ENCODE data around the gene F2RL2. TPM values are rescaled to one million over a fixed set of nuclear protein-coding genes. Genes with fewer than 3 reads are reported as not detected.

The F2RL2 gene
- total RNA-seq, 1 donor from 2014 or later = 4.3 TPM

DNA sequence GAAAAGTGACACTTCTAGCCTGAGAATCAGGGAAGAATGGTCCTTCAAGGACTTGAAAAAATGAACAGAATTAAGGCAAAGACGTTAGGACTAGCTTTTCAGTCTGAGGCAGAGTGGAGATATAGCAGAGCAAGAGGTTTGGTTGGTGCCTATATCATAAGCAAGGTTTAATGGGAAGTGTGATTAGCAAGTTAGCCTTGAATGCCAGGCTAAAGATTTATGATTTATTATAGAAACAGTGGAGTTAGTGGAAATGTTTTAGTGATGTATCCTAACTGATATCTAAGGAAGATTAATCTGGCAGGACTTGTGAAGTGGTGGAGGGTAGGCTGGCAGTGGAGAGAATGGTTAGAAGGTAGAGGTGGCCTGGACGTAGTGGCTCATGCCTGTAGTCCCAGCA lies 7.0 kb downstream of the F2RL2 start:
- no peak overlapping the region for H3K27ac Mint-ChIP-seq
- DNase-seq (ENCODE audit: low spot score) = no peak
- Histone ChIP-seq H3K27me3 (no peaks in the 10 kb centered on the region), H3K36me3 (no peaks in the 10 kb centered on the region), H3K9me3 (ENCODE audit: low read depth) (no peaks in the 10 kb centered on the region), H3K4me1 (peaks cover 5% of the 10 kb centered on the region), H4K20me1 (ENCODE audit: low read depth) (no peaks in the 10 kb centered on the region), H3K4me2 (no peak overlapping the region), H3K9ac (no peak overlapping the region), H3K27ac (no peak overlapping the region), H3K4me3 (no peak overlapping the region), H3F3A (ENCODE audit: low read depth) (no peaks in the 10 kb centered on the region), H3K79me2 (ENCODE audit: low read depth) (no peaks in the 10 kb centered on the region), H2AFZ (replicated peaks) (no peak overlapping the region)
- H3K9me3 Mint-ChIP-seq = no peaks in the 10 kb centered on the region
- TF ChIP-seq, protein P1, sequence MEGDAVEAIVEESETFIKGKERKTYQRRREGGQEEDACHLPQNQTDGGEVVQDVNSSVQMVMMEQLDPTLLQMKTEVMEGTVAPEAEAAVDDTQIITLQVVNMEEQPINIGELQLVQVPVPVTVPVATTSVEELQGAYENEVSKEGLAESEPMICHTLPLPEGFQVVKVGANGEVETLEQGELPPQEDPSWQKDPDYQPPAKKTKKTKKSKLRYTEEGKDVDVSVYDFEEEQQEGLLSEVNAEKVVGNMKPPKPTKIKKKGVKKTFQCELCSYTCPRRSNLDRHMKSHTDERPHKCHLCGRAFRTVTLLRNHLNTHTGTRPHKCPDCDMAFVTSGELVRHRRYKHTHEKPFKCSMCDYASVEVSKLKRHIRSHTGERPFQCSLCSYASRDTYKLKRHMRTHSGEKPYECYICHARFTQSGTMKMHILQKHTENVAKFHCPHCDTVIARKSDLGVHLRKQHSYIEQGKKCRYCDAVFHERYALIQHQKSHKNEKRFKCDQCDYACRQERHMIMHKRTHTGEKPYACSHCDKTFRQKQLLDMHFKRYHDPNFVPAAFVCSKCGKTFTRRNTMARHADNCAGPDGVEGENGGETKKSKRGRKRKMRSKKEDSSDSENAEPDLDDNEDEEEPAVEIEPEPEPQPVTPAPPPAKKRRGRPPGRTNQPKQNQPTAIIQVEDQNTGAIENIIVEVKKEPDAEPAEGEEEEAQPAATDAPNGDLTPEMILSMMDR (IDR thresholded peaks at IDR 0.05) = no peak
- TF ChIP-seq EZH2 (IDR thresholded peaks at IDR 0.05) = no peak
- no peak for TF ChIP-seq EZH2phosphoT487 (IDR thresholded peaks at IDR 0.05)
- H3K4me3 Mint-ChIP-seq = no peak overlapping the region
- H3K36me3 Mint-ChIP-seq = peaks cover 13% of the 10 kb centered on the region
- H3K27me3 Mint-ChIP-seq (ENCODE audit: insufficient read depth, low read depth) = peaks cover 2% of the 10 kb centered on the region
- no peaks in the 10 kb centered on the region for H3K4me1 Mint-ChIP-seq

DNA sequence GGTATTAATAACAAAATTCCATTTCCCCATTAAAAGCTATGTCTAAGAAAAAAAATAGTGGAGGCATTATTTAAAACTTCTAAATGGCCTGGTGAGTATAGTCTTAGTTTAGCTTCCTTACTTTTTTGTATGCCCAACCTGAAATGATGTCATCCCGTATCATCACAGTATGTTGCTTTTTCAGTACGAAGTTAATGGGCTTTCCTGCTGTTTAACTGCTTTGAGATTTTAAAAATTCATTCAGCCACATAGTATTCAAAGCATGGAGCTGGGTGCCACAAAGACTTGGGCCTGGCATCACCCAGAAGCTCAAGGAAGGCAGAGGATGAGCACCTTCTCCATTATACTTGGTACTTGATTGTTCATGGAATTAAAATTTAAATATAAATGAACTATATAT lies 7.4 kb downstream of the F2RL2 start:
- peaks cover under 1% of the 10 kb centered on the region for H3K4me1 ChIP-seq
- Mint-ChIP-seq H3K9me3 (no peaks in the 10 kb centered on the region), H3K4me1 (no peaks in the 10 kb centered on the region), H3K4me3 (no peak overlapping the region), H3K27me3 (ENCODE audit: insufficient read depth, low read depth) (peaks cover 2% of the 10 kb centered on the region), H3K36me3 (peaks cover 13% of the 10 kb centered on the region), H3K27ac (no peak overlapping the region)
- DNase-seq (ENCODE audit: low spot score) = no peak
- H3K4me2 ChIP-seq = no peak overlapping the region
- H3K9me3 ChIP-seq (ENCODE audit: low read depth) = no peaks in the 10 kb centered on the region
- no peak overlapping the region for H3K27ac ChIP-seq
- no peaks in the 10 kb centered on the region for H3K27me3 ChIP-seq
- H4K20me1 ChIP-seq (ENCODE audit: low read depth) = no peaks in the 10 kb centered on the region
- no peaks in the 10 kb centered on the region for H3F3A ChIP-seq (ENCODE audit: low read depth)
- H3K4me3 ChIP-seq = no peak overlapping the region
- H3K36me3 ChIP-seq = no peaks in the 10 kb centered on the region
- no peak overlapping the region for H2AFZ ChIP-seq (replicated peaks)
- TF ChIP-seq EZH2phosphoT487 (IDR thresholded peaks at IDR 0.05) = no peak
- TF ChIP-seq, protein P1 (IDR thresholded peaks at IDR 0.05) = no peak
- TF ChIP-seq EZH2 (IDR thresholded peaks at IDR 0.05) = no peak
- no peak overlapping the region for H3K9ac ChIP-seq
- H3K79me2 ChIP-seq (ENCODE audit: low read depth) = no peaks in the 10 kb centered on the region

DNA sequence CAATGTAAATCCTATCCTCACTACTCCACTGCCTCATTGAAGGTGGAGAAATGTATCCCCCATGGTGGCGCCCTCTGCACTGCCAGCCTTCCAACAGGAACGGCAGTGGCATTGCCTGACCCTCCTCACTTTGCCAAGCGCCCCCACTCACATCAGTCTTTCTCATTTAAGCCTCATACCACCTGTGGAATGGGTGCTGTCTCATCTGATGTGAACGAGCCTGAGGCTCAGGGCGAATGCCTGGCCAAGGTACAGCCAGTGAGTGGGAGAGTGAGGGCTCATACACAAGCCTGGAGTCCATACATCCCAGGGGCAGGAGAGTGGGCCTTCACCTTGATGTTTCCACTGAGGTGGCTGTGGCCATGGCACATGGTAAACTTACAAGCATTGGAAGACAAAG lies 10.3 kb downstream of the F2RL2 start:
- no peaks in the 10 kb centered on the region for H3K27me3 ChIP-seq
- TF ChIP-seq EZH2phosphoT487 (IDR thresholded peaks at IDR 0.05) (no peak), EZH2 (IDR thresholded peaks at IDR 0.05) (no peak)
- TF ChIP-seq, protein P1 (IDR thresholded peaks at IDR 0.05) = no peak
- H3K9ac ChIP-seq = no peak overlapping the region
- DNase-seq (ENCODE audit: low spot score) = no peak
- Mint-ChIP-seq H3K4me1 (peaks cover 10% of the 10 kb centered on the region), H3K9me3 (no peaks in the 10 kb centered on the region), H3K36me3 (peaks cover 8% of the 10 kb centered on the region), H3K27ac (no peak overlapping the region), H3K4me3 (no peak overlapping the region), H3K27me3 (ENCODE audit: insufficient read depth, low read depth) (peaks cover 2% of the 10 kb centered on the region)
- no peak overlapping the region for H3K4me3 ChIP-seq
- H2AFZ ChIP-seq (replicated peaks) = no peak overlapping the region
- no peaks in the 10 kb centered on the region for H3K36me3 ChIP-seq
- H4K20me1 ChIP-seq (ENCODE audit: low read depth) = no peaks in the 10 kb centered on the region
- no peaks in the 10 kb centered on the region for H3F3A ChIP-seq (ENCODE audit: low read depth)
- peaks cover 3% of the 10 kb centered on the region for H3K4me1 ChIP-seq
- H3K27ac ChIP-seq = no peak overlapping the region
- no peaks in the 10 kb centered on the region for H3K79me2 ChIP-seq (ENCODE audit: low read depth)
- H3K4me2 ChIP-seq = no peak overlapping the region
- no peaks in the 10 kb centered on the region for H3K9me3 ChIP-seq (ENCODE audit: low read depth)

All from neural progenitor cell (in vitro differentiated cells).